ENCODE data around the gene ANKRD29.

The ANKRD29 gene

DNA sequence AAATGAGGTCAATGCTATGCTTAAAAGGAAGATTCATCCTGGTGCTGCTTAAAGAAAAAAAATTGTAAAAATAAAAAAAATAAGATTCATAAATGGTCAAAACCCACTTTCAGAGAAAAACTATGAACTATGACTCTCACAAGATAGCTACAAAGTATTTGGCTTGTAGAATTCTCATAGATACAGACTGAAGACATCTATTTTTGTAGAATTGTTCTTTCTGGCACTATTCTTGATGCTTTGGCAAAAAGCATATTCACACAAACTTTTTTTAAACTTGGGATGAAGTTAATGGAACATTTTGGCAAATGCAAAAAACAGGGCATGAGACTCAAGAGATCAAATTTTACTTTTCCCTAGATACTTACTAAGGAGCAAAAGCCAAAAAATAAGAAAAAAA is 12.5 kb upstream of the ANKRD29 start:
- in situ Hi-C loops (cut with MboI; ENCODE audit: low pct_unique_long_range_greater_than_20kb, low sequenced_read_pairs, unreplicated experiment) = no loop called here
- DNase-seq (ENCODE audit: low spot score) = no peak

DNA sequence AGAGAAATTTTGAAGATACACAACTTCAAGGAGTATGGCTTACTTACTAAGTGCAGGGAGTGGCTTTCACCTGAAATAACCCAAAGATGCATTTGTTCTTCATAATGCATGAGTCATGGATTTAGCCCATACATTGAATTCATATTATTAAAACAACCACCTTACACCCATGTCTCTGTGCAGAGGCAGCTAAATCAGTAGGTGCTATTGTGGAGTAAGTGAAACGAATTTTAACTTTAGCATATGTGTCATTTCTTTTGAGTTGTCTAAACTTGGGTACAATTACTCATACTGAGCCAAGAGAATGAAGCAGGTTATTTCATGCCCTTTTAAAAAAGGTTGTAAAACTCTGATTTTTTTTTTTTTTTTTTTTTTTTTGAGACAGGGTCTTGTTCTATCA is 11.0 kb upstream of the ANKRD29 start:
- DNase-seq (ENCODE audit: low spot score) = no peak
- in situ Hi-C loops (cut with MboI; ENCODE audit: low pct_unique_long_range_greater_than_20kb, low sequenced_read_pairs, unreplicated experiment) = no loop called here
- TF ChIP-seq, protein P1, sequence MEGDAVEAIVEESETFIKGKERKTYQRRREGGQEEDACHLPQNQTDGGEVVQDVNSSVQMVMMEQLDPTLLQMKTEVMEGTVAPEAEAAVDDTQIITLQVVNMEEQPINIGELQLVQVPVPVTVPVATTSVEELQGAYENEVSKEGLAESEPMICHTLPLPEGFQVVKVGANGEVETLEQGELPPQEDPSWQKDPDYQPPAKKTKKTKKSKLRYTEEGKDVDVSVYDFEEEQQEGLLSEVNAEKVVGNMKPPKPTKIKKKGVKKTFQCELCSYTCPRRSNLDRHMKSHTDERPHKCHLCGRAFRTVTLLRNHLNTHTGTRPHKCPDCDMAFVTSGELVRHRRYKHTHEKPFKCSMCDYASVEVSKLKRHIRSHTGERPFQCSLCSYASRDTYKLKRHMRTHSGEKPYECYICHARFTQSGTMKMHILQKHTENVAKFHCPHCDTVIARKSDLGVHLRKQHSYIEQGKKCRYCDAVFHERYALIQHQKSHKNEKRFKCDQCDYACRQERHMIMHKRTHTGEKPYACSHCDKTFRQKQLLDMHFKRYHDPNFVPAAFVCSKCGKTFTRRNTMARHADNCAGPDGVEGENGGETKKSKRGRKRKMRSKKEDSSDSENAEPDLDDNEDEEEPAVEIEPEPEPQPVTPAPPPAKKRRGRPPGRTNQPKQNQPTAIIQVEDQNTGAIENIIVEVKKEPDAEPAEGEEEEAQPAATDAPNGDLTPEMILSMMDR (IDR thresholded peaks at IDR 0.05; ENCODE audit: extremely low read depth, insufficient read depth, missing control alignments) = no peak

More for the DNA sequence above, 12.5 kb upstream of the ANKRD29 start:
- TF ChIP-seq, protein P1 (IDR thresholded peaks at IDR 0.05; ENCODE audit: extremely low read depth, insufficient read depth, missing control alignments) = no peak

DNA sequence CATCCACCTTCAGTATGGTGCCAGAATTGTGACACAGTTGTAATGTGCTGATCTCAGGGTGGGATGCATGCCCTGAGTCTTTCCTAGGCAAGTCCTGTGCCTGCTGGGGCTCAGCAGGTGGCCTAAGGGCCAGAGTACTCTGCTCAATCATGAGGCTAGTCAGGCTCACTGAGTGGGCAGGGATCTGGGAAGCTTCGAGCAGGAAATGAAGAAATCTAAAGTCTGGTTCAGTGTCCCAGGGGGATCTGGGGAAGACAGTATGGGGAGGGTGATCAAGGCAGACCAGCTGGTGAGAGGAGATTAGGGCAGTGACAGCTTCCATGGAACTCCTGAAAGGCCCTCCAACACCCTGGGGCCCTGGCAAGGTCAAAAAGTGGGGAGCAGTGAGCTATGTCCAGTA is 8.9 kb upstream of the ANKRD29 start:
- TF ChIP-seq, protein P1 (IDR thresholded peaks at IDR 0.05; ENCODE audit: extremely low read depth, insufficient read depth, missing control alignments) = no peak
- in situ Hi-C loops (cut with MboI; ENCODE audit: low pct_unique_long_range_greater_than_20kb, low sequenced_read_pairs, unreplicated experiment) = no loop called here
- no peak for DNase-seq (ENCODE audit: low spot score)

DNA sequence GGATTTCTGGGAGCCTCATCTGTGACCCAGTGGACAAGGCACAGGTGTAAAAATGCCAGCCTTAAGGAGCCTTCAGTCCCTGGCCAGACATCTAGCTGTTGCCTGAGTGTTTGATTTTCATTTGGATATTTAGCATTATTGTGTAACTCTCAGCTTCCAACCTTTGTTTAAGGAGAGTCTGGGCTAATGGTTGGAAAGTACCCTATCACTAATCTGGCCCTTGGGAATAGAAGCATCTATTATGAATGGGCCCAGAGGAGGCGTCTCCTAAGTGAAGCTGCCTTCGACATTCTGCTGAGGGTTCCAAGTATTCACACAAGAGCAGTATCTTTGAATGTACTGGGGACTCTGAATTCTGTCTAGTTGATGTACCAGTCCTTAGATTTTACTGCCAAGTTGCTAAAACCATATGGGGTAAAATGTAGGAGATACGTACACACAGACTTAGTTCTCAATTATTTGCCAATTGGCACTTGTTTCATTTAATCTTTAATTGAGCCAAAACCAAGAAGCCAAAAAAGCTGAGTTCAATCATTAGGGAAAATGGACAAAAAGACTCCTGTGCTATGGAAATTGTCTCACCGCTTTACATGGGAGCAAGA is 7.2 kb upstream of the ANKRD29 start:
- TF ChIP-seq, protein P1 (IDR thresholded peaks at IDR 0.05; ENCODE audit: extremely low read depth, insufficient read depth, missing control alignments) = no peak
- no peak for DNase-seq (ENCODE audit: low spot score)
- in situ Hi-C loops (cut with MboI; ENCODE audit: low pct_unique_long_range_greater_than_20kb, low sequenced_read_pairs, unreplicated experiment) = no loop called here

DNA sequence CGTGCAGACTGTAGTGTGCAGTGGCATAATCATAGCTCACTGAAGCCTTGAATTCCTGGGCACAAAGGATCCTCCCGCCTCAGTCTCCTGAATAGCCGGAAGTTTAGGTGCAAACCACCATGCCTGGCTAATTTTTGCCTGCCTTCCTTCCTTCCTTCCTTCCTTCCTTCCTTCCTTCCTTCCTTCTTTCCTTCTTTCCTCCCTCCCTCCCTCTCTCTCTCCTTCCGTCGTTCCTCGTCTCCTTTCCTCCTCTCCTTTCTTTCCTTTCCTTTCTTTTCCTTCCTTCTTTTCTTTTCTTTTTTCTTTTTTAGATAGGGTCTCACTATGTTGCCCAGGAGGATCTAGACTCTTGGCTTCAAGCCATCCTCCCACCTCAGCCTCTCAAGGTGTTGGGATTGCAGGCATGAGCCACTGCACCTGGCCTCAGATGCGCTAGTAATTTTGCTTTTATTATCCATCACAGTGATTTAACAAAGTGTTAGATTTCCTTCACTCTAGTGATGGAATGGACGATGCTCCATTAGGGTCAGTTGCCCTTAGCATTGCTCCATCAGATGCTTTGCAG is 6.6 kb upstream of the ANKRD29 start:
- TF ChIP-seq, protein P1 (IDR thresholded peaks at IDR 0.05; ENCODE audit: extremely low read depth, insufficient read depth, missing control alignments) = no peak
- no peak for DNase-seq (ENCODE audit: low spot score)
- in situ Hi-C loops (cut with MboI; ENCODE audit: low pct_unique_long_range_greater_than_20kb, low sequenced_read_pairs, unreplicated experiment) = no loop called here

DNA sequence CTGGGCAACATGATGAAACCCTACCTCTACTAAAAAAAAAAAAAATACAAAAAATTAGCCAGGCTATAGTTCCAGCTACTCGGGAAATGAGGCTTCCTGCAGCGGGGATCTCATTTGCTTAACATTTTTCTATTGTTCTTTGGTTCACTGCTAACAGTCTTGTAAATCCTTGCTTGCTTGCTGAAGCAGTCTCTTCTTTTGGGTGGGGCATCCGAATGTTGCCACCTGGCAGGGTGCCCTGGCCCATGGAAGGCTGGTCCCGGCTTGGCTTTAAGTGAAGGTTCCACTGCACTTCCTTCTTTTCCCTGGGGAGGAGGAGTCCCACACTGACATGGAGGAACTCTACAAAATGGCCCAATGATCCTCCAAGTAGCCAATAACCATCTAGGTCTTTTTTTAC is 6.0 kb upstream of the ANKRD29 start:
- in situ Hi-C loops (cut with MboI; ENCODE audit: low pct_unique_long_range_greater_than_20kb, low sequenced_read_pairs, unreplicated experiment) = no loop called here
- no peak for DNase-seq (ENCODE audit: low spot score)
- TF ChIP-seq, protein P1 (IDR thresholded peaks at IDR 0.05; ENCODE audit: extremely low read depth, insufficient read depth, missing control alignments) = no peak

All from GM13977 (cell line).